GM12873 (cell line): Measurements from ENCODE around the gene THNSL1.

Experiments used
- TF ChIP-seq, protein P1 (sequence below): IDR thresholded peaks from 2 replicates; pipeline ENCODE4 v1.5.1; 2012; ENCODE audit warnings: low read depth, mild to moderate bottlenecking, moderate library complexity, low read length, control low read depth; ENCODE audit not compliant: insufficient read depth; ENCODE audit errors: missing control alignments

THNSL1 gene

DNA sequence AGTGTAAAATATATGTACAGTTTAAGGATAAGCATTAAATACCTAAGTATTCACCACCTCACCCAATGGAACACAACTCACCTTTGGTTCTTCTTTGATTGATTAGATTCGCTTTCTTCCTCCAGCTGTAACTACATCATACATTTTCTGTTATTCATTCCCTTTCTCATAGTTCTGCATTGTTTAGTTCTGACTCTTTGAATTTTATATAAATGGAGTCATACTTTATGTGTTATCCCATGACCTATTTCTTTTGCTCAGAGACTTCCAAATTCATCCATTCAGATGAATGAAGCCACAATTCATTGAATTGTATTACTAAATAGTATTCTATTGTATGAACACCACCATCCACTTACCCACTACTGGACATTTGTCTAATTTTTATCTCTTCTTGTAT lies 12.3 kb downstream of the THNSL1 start:
- TF ChIP-seq, protein P1, sequence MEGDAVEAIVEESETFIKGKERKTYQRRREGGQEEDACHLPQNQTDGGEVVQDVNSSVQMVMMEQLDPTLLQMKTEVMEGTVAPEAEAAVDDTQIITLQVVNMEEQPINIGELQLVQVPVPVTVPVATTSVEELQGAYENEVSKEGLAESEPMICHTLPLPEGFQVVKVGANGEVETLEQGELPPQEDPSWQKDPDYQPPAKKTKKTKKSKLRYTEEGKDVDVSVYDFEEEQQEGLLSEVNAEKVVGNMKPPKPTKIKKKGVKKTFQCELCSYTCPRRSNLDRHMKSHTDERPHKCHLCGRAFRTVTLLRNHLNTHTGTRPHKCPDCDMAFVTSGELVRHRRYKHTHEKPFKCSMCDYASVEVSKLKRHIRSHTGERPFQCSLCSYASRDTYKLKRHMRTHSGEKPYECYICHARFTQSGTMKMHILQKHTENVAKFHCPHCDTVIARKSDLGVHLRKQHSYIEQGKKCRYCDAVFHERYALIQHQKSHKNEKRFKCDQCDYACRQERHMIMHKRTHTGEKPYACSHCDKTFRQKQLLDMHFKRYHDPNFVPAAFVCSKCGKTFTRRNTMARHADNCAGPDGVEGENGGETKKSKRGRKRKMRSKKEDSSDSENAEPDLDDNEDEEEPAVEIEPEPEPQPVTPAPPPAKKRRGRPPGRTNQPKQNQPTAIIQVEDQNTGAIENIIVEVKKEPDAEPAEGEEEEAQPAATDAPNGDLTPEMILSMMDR = no peak

DNA sequence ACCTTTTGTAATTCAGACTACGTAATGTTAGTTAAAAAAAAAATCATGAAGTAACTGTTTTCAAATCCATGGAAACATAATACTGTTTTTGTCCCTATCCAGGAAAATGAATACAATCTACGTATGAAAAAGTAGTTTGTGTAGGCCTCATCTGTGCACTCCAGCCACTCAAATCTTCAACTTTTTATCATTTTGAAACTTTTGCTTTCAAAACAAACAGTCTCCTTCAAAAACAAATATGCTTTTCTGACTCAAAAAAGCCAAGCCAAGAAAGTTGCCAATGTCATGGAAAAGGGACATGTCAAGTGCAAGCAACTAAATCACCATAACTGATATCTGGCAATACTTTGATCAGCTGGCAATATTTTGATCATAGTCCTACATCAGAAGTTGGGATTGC lies 13.1 kb downstream of the THNSL1 start:
- TF ChIP-seq, protein P1 = no peak

- TF ChIP-seq, protein P1 = no peak
Measured at GRCh38 chr10:25036381-25036780, 20.0 kb downstream of the THNSL1 start.

DNA sequence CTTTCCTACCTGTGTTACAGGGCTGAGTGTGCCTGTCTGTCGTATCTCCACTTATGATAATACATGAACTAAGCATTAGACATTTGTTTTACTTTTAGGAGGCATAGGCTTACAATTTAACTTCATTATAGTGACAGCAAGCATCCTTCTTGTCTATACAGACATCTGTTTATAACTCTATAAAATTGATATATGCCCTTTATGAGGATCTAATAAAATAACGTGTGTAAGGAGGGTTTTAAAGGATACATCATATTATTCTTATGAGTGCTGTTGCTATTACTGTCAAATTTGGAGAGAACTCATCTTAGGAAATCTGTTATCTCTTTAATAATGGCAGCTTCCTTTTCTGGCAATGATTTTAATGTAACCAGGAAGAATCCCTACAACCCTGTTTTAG lies 21.9 kb downstream of the THNSL1 start:
- TF ChIP-seq, protein P1 = no peak

DNA sequence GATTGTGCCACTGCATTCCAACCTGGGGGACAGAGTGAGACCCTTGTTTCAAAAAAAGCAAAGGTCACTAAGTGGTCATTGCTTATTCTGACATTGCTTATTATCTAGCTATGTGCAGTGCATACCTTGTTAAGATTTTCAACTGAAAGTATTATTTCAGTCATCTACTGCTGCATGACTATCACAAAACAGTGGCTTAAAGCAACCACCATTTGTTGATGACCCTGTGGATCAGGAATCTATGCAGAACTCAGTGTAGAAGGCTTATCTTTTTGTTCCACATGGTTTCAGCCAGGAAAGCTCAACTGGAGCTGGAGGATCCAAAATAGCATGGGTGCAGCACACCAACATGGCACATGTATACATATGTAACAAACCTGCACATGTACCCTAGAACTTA lies 23.1 kb downstream of the THNSL1 start:
- TF ChIP-seq, protein P1 = no peak

DNA sequence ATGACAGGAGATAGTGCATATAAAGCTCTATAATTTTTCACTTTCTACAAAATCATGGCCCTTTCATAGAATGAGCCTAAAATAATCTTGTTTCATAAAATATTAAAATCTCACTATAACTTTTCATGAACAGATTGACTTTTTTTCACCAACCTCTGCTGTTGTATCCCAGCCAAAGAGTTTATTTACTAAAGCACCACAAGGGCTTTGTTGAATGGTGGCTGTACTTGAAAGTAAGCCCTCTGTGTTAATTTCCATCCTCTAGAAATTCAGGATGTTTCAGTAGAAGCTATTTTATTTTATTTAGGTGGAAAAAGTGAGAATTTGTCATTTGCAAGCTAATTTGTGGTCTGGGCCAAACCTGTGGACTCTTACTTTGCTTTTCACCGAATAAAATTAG lies 30.2 kb downstream of the THNSL1 start:
- TF ChIP-seq, protein P1 = no peak

GRCh38 chr10:25047088-25047487 lies 30.7 kb downstream of the THNSL1 start:
- TF ChIP-seq, protein P1 = no peak
